NCI-H446 treated with DMSO at 0.1 percent for 48 hours (cell line): ENCODE measurements around the gene MIA2.
"Not testable (repeated sequence)": the region's sequence is repeated elsewhere in the genome, so short reads cannot be mapped to it uniquely, and the experiment has no call there.

Experiments
- DNase-seq: peaks from one replicate; lab custom pipeline; 2025; lab: John Stamatoyannopoulos, UW

MIA2 gene

DNA sequence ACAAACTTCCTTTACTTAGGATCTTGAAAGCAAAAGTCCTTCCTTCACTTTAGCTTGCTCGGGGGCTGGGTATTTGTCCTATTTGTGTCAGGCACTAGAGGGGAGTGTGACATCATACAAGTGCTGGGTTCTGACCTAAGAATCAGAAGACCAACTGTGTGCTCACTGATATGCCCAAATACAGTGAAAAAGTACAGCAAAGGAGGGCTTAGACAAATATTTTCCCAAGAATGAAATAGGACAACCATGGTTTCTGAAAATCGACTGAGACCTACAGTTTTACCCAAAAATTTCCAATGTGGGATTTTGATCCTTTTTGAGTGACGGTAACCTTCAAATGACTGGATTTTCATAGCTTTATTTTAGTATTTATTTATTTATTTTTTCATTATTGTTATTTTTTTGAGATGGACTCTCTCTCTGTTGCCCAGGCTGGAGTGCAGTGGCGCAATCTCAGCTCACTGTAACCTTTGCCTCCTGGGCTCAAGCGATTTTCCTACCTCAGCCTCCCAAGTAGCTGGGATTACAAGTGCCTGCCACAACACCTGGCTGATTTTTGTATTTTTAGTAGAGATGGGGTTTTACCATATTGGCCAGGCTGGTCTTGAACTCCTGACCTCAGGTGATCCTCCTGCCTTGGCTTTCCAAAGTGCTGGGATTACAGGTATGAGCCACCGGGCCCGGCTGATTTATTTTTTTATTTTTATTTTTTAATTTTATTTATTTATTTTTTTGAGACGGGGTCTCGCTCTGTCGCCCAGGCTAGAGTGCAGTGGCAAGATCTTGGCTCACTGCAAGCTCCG lies 1.8 kb upstream of the MIA2 start:
- not testable (repeated sequence) for DNase-seq

DNA sequence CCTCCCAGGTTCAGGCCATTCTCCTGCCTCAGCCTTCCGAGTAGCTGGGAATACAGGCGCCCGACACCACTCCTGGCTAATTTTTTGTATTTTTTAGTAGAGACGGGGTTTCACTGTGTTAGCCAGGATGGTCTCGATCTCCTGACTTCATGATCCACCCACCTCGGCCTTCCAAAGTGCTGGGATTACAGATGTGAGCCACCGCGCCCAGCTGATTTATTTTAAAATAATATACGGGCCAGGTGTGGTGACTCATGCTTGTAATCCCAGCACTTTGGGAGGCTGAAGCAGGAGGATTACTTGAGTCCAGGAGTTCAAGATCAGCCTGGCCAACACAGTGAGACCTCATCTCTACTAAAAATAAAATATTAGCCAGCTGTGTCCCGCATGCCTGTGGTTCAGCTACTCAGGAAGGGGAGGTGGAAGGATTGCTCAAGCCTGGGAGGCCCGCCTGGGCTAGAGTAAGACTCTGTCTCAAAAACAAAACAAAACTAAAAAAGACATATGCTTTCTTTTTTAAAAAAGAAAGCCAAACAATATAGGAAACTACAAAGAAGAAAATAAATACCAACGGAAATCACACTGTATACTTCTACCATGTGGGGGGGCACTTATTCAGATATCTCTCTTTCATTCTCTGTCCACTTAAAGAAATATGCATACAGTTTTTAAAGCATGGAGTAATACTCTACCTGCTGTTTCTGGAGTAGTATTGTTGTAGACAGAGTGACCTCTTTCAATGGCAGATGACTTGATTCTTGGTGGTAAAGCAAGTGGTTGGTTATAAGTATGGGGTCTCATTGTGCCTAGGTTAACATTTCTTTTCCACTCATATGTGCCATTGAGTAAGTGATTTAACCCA lies 930 bp upstream of the MIA2 start:
- no peak for DNase-seq

DNA sequence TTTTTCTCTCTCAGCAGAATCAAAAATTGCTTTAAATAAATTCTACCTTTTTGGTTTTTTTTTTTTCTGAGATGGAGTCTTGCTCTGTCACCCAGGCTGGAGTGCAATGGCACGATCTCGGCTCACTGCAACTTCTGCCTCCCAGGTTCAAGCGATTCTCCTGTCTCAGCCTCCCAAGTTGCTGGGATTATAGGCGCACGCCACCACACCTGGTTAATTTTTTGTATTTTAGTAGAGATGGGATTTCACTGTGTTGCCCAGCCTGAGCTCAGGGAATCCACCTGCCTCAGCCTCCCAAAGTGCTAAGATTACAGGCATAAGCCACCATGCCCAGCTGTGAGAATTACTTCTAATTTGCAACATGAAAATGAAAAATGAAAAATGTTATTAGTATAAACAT lies 1.3 kb downstream of the MIA2 start:
- not testable (repeated sequence) for DNase-seq

DNA sequence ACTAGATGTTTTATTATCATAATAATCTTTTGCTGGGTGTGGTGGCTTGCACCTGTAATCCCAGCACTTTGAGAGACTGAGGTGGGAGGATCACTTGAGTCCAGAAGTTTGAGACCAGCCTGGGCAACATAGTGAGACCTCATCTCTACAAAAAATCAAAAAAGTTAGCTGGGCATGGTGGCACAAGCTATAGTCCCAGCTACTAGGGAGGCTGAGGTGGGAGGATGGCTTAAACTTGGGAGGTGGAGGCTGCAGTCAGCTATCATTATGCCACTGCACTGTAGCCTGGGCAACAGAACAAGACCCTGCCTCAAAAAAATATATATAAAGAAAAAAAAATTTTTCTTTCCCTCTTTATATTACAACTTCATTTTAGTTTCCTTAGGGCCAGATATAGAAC lies 1.8 kb downstream of the MIA2 start:
- not testable (repeated sequence) for DNase-seq

DNA sequence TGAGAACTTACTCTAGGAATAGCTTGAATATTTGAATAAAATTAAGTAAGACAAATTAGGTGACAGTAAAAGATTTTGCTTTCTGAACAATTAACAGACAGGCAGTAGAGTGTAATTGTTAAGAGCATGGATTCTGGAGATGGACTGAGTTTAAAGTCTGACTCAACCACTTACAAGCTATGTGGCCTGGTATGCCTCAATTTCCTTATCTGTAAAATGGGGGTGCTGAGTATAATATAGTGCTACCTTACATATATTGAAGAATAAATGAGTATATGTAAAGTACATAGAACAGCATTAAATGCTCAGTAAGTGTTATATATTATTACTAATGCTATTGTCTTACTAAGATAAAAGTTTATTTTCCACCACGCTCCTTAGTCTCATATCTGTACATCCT lies 7.1 kb downstream of the MIA2 start:
- DNase-seq: no peak

DNA sequence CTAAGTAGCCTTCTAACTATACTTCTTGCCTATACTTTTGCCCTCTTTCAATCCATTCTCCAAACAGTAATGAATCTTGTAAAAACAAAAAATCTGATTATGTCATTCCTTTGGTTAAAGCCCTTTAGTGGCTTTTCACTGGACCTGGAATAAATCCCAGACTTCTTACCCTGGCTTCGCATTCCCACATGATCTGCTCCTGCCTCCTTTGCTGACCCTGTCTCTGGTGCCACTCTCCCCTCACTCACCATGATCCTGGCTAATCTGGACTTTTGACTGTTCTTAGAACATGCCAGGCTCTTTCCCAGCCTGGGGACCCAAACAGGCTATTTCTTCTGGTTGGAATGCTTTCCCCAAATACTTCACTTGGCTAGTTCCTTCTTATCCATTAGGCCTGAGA lies 7.9 kb downstream of the MIA2 start:
- no peak for DNase-seq

DNA sequence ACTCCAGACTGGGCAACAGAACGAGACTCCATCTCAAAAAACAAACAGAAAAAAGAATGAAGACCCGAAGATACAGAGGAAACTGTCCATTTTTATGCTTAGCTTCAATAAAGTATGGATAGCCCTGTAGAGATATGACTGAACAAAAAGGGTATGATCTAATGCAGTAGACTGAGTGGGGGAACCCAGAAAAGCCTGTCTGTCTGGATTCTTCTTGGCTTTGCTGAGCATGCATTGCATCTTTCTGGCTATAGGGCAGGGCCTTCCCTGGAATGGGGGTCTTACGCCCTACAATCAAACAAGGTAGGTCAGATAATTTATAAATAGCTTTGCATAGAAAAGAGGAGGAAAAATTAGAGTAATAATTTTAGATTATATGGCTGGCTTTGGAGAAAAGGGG lies 10.1 kb downstream of the MIA2 start:
- no peak for DNase-seq

DNA sequence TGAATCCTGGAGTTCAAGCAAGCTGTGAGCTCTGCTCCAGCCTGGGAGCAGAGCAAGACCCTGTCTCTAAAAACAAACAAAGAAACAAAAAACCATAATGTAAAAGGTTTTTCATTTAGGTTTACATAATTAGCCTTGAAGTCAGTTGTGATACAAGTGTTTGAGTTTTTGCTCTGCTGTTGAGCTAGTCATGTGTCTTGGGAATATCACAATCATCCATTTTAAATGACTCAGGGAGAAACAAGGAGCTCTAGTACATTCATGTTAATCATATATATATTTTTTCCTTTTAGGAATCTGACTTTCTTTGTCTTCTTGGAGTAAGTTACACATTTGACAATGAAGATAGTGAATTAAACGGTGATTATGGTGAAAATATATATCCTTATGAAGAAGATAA lies 12.9 kb downstream of the MIA2 start:
- no peak for DNase-seq

DNA sequence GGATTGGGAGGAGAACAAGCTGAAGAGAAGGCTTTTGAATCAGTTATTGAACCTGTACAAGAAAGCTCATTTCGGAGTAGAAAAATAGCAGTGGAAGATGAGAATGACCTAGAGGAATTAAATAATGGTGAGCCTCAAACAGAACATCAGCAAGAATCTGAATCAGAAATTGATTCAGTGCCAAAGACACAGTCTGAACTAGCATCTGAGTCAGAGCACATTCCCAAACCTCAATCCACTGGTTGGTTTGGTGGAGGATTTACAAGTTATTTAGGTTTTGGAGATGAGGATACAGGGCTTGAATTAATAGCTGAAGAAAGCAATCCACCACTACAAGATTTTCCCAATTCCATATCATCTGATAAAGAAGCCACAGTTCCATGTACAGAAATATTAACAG lies 13.5 kb downstream of the MIA2 start:
- DNase-seq: no peak

DNA sequence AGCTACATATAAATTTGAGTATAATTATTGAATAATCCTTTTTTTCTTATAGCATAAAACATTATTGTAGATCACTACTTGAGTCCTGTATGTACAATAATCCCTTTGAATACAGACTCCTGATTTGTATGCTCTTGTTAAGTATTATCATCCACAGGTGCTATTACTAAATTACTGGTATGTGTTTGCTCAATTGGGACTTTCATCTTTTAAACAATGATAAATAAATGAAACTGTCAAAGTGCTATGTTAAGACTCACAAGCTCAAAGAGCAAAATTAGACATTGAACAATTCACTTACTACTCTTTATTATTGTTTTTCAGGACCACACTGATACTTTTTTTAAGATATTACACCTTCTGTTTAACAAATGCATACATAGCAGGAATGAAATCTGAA lies 17.8 kb downstream of the MIA2 start:
- no peak for DNase-seq

DNA sequence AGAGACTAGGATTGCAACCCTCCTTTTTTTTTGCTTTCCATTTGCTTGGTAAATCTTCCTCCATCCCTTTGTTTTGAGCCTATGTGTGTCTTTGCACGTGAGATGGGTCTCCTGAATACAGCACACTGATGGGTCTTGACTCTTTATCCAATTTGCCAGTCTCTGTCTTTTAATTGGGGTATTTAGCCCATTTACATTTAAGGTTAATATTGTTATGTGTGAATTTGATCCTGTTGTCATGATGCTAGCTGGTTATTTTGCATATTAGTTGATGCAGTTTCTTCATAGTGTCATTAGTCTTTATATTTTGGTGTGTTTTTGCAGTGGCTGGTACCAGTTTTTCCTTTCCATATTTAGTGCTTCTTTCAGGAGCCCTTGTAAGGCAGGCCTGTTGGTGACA lies 23.7 kb downstream of the MIA2 start:
- DNase-seq: not testable (repeated sequence)

DNA sequence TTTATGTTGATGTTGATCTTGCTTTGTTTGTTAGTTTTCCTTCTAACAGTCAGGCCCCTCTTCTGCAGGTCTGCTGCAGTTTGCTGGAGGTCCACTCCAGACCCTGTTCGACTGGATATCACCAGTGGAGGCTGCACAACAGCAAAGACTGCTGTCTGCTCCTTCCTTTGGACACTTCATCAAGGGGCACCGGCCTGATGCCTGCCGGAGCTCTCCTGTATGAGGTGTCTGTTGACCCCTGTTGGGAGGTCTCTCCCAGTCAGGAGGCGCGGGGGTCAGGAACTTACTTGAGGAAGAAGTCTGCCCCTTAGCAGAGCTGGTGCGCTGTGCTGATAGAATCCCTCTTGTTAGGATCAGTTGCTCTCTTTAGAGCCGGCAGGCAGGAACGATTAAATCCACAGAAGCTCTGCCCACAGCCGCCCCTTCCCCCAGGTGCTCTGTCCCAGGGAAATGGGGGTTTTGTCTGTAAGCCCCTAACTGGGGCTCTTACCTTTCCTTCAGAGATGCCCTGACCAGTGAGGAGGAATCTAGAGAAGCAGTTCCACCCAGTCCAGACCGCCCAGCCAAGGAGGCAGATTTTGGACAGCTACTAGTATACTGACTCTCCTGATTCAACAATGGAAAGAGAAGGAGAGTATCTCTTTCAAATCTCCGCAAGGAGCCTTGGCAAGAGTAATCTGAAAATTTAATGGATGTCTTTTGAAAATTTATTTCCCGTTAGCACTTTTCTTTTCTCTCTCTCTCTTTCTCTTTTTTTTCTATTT lies 25.2 kb downstream of the MIA2 start:
- no peak for DNase-seq

DNA sequence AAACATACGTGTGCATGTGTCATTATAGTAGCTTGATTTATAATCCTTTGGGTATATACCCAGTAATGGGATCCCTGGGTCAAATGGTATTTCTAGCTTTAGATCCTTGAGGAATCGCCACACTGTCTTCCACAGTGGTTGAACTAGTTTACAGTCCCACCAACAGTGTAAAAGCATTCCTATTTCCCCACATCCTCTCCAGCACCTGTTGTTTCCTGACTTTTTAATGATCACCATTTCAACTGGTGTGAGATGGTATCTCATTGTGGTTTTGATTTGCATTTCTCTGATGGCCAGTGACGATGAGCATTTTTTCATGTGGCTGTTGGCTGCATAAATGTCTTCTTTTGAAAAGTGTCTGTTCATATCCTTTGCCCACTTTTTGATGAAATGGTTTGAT lies 26.4 kb downstream of the MIA2 start:
- DNase-seq: not testable (repeated sequence)

DNA sequence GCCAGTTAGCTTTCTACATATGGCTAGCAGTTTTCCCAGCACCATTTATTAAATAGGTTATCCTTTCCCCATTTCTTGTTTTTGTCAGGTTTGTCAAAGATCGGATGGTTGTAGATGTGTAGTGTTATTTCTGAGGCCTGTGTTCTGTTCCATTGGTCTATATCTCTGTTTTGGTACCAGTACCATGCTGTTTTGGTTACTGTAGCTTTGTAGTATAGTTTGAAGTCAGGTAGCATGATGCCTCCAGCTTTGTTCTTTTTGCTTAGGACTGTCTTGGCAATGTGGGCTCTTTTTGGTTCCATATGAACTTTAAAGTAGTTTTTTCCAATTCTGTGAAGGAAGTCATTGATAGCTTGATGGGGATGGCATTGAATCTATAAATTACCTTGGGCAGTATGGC lies 28.5 kb downstream of the MIA2 start:
- DNase-seq: not testable (repeated sequence)

DNA sequence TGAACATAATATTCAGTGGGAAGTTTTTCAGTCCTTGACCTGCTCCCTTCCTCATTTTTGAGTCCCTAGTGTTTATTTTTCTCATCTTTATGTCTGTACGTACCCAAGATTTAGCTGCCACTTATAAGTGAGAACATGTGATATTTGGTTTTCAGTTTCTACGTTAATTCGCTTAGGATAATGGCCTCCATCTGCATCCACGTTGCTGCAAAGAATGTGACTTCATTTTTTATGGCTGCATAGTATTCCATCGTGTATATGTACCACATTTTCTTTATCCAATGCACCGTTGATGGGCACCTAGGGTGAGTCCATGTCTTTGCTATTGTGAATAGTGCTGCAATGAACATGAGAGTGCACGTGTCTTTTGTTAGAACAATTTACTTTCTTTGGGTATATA lies 30.3 kb downstream of the MIA2 start:
- no peak for DNase-seq

DNA sequence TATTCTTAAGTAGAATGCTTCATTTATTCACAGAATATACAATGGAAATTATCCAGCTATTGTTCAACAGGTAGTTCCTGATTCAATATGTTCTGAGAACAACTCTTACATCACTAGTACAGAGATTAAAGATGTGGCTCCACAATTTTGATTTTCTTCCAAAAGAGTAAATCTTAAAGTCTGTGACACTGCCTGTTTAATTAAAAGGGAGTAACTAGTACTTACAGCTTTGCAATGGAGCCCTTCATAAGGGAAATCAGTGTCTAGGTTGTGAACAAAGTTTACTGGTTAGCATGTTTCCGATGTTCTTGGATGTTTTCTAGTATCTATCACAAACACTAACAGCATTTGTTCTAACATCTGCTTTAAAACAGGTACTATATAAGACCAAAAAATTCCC lies 30.8 kb downstream of the MIA2 start:
- no peak for DNase-seq

DNA sequence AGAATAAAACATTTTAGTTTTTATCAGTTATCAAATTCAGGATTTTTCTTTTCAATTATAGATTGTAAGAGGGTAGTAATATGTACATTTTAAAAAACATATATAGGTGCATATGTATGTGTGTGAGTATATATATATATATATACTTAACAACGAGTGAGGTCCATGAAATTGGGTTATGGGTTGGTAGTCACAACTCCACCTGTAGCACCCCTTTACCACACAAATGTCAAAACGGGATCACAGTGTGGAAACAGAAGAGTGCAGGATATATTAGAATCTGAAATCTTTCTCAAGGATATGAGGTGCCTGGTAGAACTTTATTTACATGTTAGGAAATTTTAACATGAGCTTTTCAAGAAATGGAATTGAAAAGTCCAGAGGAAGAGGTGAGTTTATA lies 31.3 kb downstream of the MIA2 start:
- DNase-seq: no peak

DNA sequence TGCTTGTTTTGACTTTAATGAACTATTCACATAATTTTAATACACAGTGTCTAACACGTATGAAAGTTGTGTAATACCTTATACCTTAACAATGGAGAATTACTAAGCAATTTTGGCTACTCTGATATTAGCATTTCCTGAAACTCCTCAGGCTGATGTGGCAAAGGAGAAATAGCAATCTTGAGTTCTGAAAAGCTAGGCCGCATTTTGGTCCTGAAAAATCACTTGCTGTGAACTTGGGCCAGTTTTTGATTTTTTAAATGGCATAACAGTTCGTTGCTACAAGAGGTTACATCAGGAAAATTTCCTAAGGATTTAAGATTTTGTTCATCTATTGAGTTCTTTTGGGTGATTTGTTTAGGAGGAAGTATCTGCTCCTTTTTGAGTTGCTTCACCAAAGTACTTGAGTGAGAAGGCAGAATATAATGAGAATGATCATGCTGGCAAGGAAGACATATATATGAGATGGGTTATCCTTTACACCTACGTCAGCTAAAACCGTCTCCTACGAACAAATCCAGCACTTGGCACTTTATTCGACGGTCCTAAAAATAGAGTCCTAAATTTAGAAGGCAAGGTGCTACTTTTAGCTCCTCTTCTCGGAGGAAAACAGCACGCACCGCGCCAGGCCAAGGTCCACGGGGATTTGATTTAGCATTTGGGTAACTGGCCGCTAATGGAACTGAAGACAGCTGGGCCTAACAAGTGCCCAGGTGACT lies 32.2 kb downstream of the MIA2 start:
- DNase-seq: no peak

DNA sequence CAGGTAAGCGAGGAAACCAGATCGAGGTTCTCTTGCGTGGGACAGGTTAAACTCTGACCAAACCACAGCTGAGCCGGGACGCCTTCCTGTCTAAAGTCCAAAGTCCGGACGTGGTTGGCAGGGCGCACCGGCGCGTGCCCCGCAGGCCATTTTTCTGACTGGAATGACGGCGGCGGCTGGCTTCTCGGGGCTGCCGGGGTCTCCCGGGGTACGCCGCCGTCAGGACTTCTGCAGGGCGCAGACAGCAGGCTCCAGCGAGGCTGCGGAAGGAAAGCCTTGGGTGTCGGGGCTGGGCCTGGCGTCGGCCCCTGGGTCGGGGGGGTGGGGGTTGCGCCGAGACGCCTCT lies 32.8 kb downstream of the MIA2 start:
- DNase-seq: no peak

DNA sequence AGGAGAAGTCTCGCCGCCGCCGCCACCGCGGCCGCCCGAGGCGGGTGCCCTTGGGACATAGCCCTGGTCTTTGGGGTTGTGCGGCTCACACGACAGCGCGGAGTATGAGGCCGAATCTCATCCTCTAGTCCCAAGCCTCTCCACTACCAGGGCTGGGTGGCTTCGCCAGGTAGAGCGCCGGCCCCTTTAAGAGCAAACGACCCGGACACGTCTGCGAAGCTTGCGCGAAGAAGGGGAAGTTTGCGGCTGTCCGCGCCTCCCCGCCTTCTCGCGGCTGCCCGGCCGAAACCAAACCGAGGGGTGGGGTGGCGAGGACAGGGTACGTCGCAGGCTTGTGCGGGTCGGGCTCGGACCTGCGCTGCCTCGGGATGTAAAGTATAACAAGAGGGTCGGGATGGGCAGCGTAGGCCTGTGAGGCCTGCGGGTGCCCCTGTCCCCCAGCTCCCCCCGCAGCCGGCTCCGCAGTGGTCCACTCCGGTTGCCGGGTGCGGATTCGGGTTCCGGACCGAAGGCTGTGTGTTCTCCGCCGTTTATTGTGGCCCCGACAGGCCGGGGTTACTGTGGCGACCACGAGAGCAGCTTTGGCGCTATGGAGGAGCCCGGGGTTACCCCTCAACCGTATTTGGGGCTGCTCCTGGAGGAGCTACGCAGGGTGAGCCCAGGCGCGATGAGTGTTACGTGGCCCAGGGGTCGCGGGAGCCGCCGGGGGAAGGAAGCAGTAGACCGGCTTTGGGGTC lies 33.3 kb downstream of the MIA2 start:
- DNase-seq: peak; percentile 60

DNA sequence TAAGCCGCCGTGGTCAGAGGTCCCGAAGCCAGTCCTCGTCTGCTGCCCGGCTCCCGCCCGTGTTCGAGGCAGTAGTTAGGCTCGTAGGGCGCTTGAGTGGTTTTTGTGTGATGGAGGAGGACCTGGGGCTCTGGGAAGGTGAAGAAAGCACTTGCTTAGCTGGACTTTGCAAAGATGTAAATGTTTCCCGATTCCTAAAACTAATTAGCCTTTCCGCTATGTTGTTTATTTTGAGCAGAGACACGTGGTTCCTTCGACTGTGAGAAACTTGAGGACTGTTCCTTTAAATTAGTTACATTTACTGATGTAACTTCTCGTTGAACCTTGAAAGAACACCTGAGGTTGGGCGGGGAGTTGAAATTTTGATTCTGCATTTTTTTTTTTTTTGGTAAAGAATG lies 33.9 kb downstream of the MIA2 start:
- DNase-seq: no peak
